HepG2 (cell line): ENCODE measurements around the gene TP53. TPM values are rescaled to one million over a fixed set of nuclear protein-coding genes. Genes with fewer than 3 reads are reported as not detected.

Source experiments
- KLF9 ChIP-seq: IDR thresholded peaks from 2 replicates; pipeline ENCODE4 v1.6.1; 2016; ENCODE audit warnings: low read depth
- NR2F2 ChIP-seq: IDR thresholded peaks from 2 replicates; pipeline ENCODE4 v1.6.1; 2012; ENCODE audit warnings: low read depth, inconsistent platforms, borderline replicate concordance
- YY1 ChIP-seq: IDR thresholded peaks from 2 replicates; pipeline ENCODE4 v1.6.1; 2011; ENCODE audit warnings: low read length, low read depth, moderate library complexity, mild to moderate bottlenecking; ENCODE audit not compliant: insufficient read depth, insufficient replicate concordance
- ZBTB49 ChIP-seq: sonication (generic); formaldehyde crosslinking; IDR thresholded peaks from 2 replicates; pipeline ENCODE4 v1.4.0; 2020; ENCODE audit warnings: missing genetic modification reagents, borderline replicate concordance
- ZNF550 ChIP-seq: sonication (generic); formaldehyde crosslinking; IDR thresholded peaks from 2 replicates; pipeline ENCODE4 v1.4.0; 2020; ENCODE audit warnings: mild to moderate bottlenecking, missing genetic modification reagents, borderline replicate concordance
- ZNF562 ChIP-seq: sonication (generic); formaldehyde crosslinking; IDR thresholded peaks from 2 replicates; pipeline ENCODE4 v1.8.0; 2022; ENCODE audit warnings: missing genetic modification reagents, borderline replicate concordance
- ZNF710 ChIP-seq: sonication (generic); formaldehyde crosslinking; IDR thresholded peaks from 2 replicates; pipeline ENCODE4 v1.5.0; 2020; ENCODE audit warnings: mild to moderate bottlenecking, missing genetic modification reagents, borderline replicate concordance
- polyA plus RNA-seq, 8 experiments: library from polyadenylated mRNA; depleted of rRNA in 3 of 8; stranded (reverse) in 7 of 8; unstranded in 1 of 8; fragments of >200 nt; fragmentation: Illumina TruSeq in 4 of 8; extraction: Trizol in 4 of 8; gene quantifications; 2 replicates each; pipeline versions ENCODE4 v1.2.1 to v1.2.3, GENCODE V29; 2011 to 2016; ENCODE audit warnings: low read depth in 4 of 8, missing spikeins in 1 of 8, mixed read lengths in 1 of 8; ENCODE audit not compliant: insufficient read depth in 1 of 8
- total RNA-seq, 5 experiments: library from RNA; depleted of rRNA; stranded (reverse); fragments of >200 nt; fragmentation: Illumina TruSeq; extraction: Trizol; gene quantifications; 2 replicates each; pipeline ENCODE4 v1.2.3, GENCODE V29; 2016; ENCODE audit warnings: low read depth in 1 of 5
- TF ChIP-seq, protein P1 (sequence below), 2 experiments: fragments of 450-650 bp in 1 of 2; sonication (generic) in 1 of 2; formaldehyde crosslinking; IDR thresholded peaks; 2 replicates each; pipeline versions ENCODE4 v1.5.0 to v1.8.0; 2020 to 2022; ENCODE audit warnings: mild to moderate bottlenecking in 1 of 2, missing genetic modification reagents in 1 of 2
- TF ChIP-seq, protein P2 (sequence below), 2 experiments: IDR thresholded peaks; 2 replicates each; pipeline ENCODE4 v1.6.1; 2011 to 2012; ENCODE audit warnings: low read length in 2 of 2, borderline replicate concordance in 1 of 2, low read depth in 1 of 2, mild to moderate bottlenecking in 1 of 2, moderate library complexity in 1 of 2
- TF ChIP-seq, protein P3 (sequence below): sonication (generic); formaldehyde crosslinking; IDR thresholded peaks from 2 replicates; pipeline ENCODE4 v1.5.1; 2020; ENCODE audit warnings: mild to moderate bottlenecking, moderate library complexity, missing genetic modification reagents
- TF ChIP-seq, protein P4 (sequence below): sonication (generic); formaldehyde crosslinking; IDR thresholded peaks from 2 replicates; pipeline ENCODE4 v1.8.0; 2022; ENCODE audit warnings: mild to moderate bottlenecking, missing genetic modification reagents; ENCODE audit not compliant: insufficient replicate concordance
- TF ChIP-seq, protein P5 (sequence below): sonication (generic); formaldehyde crosslinking; IDR thresholded peaks from 2 replicates; pipeline ENCODE4 v1.5.0; 2020; ENCODE audit warnings: missing genetic modification reagents

Gene TP53
- total and polyA plus RNA-seq, 2 of the 13 experiments (the other 11 are each of a cell fraction or from before 2014, with no cell fraction given) = 17.1 to 29.9 TPM

DNA sequence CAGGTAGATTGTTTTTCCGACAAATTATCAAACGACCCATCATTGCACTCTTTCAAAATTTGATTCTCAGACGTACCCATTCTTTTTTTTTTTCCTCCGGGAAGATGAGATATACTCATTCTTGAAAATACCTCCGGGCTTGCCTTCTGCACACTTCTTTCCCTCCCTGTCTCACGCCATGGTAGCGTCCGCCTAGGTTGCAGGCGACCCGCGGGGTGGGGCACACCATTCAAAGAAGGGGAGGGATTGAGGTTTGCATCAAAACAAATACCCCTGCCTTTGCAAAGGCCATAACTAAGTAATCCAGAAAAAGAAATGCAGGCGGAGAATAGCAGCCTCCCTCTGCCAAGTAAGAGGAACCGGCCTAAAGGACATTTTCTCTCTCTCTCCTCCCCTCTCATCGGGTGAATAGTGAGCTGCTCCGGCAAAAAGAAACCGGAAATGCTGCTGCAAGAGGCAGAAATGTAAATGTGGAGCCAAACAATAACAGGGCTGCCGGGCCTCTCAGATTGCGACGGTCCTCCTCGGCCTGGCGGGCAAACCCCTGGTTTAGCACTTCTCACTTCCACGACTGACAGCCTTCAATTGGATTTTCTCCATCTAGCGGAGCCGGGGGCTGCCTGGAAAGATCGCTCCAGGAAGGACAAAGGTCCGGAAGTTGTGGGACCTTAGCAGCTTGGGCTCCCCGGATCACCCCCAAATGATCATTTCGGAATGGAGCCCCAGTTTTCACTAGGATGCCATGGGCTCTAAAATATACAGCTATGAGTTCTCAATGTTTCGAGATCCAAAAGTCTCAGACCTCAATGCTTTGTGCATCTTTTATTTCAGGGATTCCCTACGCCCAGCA is 843 bp downstream of the TP53 start (continued):
- TF ChIP-seq ZNF710 (CRISPR knock-in tag) (no peak), NR2F2 (no peak; the same call in 1 of the 2 replicates), KLF9 (CRISPR knock-in tag) (no peak), ZBTB49 (CRISPR knock-in tag) (no peak), YY1 (peak; percentile 44), ZNF550 (CRISPR knock-in tag) (no peak), ZNF562 (no peak)
- TF ChIP-seq, protein P1, sequence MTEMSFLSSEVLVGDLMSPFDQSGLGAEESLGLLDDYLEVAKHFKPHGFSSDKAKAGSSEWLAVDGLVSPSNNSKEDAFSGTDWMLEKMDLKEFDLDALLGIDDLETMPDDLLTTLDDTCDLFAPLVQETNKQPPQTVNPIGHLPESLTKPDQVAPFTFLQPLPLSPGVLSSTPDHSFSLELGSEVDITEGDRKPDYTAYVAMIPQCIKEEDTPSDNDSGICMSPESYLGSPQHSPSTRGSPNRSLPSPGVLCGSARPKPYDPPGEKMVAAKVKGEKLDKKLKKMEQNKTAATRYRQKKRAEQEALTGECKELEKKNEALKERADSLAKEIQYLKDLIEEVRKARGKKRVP (CRISPR knock-in tag; IDR thresholded peaks at IDR 0.05) = 0 out of 4 replicates have a peak, but pooled peaks of 1 of the 2 experiments have one; percentile 54
- TF ChIP-seq, protein P2, sequence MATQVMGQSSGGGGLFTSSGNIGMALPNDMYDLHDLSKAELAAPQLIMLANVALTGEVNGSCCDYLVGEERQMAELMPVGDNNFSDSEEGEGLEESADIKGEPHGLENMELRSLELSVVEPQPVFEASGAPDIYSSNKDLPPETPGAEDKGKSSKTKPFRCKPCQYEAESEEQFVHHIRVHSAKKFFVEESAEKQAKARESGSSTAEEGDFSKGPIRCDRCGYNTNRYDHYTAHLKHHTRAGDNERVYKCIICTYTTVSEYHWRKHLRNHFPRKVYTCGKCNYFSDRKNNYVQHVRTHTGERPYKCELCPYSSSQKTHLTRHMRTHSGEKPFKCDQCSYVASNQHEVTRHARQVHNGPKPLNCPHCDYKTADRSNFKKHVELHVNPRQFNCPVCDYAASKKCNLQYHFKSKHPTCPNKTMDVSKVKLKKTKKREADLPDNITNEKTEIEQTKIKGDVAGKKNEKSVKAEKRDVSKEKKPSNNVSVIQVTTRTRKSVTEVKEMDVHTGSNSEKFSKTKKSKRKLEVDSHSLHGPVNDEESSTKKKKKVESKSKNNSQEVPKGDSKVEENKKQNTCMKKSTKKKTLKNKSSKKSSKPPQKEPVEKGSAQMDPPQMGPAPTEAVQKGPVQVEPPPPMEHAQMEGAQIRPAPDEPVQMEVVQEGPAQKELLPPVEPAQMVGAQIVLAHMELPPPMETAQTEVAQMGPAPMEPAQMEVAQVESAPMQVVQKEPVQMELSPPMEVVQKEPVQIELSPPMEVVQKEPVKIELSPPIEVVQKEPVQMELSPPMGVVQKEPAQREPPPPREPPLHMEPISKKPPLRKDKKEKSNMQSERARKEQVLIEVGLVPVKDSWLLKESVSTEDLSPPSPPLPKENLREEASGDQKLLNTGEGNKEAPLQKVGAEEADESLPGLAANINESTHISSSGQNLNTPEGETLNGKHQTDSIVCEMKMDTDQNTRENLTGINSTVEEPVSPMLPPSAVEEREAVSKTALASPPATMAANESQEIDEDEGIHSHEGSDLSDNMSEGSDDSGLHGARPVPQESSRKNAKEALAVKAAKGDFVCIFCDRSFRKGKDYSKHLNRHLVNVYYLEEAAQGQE (IDR thresholded peaks at IDR 0.05; ENCODE audit: borderline replicate concordance in 1 of 2, low read depth in 1 of 2, low read length in 2 of 2) = no peak
- TF ChIP-seq, protein P3, sequence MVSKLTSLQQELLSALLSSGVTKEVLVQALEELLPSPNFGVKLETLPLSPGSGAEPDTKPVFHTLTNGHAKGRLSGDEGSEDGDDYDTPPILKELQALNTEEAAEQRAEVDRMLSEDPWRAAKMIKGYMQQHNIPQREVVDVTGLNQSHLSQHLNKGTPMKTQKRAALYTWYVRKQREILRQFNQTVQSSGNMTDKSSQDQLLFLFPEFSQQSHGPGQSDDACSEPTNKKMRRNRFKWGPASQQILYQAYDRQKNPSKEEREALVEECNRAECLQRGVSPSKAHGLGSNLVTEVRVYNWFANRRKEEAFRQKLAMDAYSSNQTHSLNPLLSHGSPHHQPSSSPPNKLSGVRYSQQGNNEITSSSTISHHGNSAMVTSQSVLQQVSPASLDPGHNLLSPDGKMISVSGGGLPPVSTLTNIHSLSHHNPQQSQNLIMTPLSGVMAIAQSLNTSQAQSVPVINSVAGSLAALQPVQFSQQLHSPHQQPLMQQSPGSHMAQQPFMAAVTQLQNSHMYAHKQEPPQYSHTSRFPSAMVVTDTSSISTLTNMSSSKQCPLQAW (CRISPR knock-in tag) = no peak
- TF ChIP-seq, protein P4, sequence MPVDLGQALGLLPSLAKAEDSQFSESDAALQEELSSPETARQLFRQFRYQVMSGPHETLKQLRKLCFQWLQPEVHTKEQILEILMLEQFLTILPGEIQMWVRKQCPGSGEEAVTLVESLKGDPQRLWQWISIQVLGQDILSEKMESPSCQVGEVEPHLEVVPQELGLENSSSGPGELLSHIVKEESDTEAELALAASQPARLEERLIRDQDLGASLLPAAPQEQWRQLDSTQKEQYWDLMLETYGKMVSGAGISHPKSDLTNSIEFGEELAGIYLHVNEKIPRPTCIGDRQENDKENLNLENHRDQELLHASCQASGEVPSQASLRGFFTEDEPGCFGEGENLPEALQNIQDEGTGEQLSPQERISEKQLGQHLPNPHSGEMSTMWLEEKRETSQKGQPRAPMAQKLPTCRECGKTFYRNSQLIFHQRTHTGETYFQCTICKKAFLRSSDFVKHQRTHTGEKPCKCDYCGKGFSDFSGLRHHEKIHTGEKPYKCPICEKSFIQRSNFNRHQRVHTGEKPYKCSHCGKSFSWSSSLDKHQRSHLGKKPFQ = peak; percentile 68
- TF ChIP-seq, protein P5, sequence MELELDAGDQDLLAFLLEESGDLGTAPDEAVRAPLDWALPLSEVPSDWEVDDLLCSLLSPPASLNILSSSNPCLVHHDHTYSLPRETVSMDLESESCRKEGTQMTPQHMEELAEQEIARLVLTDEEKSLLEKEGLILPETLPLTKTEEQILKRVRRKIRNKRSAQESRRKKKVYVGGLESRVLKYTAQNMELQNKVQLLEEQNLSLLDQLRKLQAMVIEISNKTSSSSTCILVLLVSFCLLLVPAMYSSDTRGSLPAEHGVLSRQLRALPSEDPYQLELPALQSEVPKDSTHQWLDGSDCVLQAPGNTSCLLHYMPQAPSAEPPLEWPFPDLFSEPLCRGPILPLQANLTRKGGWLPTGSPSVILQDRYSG (CRISPR knock-in tag) = no peak
